ENCODE data around the gene SH3BGRL2.

SH3BGRL2 gene

DNA sequence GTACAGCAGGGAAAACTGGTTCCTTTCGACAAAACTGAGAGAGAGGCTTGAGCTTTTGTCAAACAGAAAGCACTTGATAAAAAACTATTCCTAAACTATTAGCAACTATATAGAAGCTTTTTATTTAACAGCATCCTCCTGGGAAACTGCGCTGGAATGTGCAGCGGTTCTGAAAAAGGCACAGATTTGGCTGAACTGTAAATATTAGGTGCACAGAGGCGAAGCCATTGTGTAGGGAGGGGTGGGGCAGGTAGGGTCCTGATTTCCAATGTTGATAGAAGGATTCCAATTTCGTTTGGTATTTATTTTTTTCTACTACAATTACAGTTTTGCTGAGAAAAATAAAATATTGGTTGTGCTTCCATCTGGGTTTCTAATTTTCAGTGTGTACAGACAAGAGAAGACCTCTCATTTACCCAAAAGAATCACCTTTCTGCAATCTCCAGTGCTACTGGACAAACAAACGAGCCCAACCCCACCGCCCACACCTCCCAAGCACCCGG is 698 bp upstream of the SH3BGRL2 start:
- Histone ChIP-seq H3K4me3 (ENCODE audit: low read length in 2 of 2) (peak overlapping the region; percentile 74 to 77), H3K9ac (ENCODE audit: low read length in 2 of 2) (peak overlapping the region; percentile 14 to 64), H3K9me3 (ENCODE audit: control insufficient read depth in 2 of 2, low read length in 2 of 2) (no peaks in the 10 kb centered on the region), H3K27ac (ENCODE audit: low read length) (no peak overlapping the region), H3K27me3 (ENCODE audit: control insufficient read depth in 1 of 2, insufficient read depth in 2 of 2, low read length in 2 of 2) (no peaks in the 10 kb centered on the region), H3K36me3 (ENCODE audit: control insufficient read depth in 2 of 2, insufficient read depth in 2 of 2, low read length in 2 of 2) (no peaks in the 10 kb centered on the region), H3K4me1 (ENCODE audit: control insufficient read depth, insufficient read depth, low read length) (peaks cover 6% of the 10 kb centered on the region)

DNA sequence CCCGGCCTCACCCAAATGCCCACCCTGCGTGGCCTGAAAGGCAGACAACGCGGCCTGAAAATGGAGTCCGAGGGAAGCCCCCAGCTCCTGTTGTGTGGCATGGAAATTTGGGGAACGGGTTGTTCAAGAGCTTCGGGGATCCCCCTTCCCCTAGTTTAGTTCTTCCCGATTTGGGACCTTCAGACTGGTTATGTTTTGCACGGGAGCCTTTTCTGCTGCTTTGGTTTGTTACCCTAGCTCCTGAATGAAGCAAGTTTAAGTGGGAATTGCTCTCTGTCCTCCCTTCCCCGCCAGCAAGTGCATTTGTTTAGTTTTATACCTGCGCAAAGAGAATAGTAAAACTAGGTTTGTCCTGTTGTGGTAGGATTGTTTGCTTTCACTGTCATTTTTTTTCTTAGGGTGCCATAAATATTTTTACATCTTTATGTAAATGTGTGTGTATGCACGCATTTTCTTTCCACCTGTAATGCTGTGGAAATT is 604 bp downstream of the SH3BGRL2 start:
- Histone ChIP-seq H3K27me3 (ENCODE audit: control insufficient read depth in 1 of 2, insufficient read depth in 2 of 2, low read length in 2 of 2) (no peaks in the 10 kb centered on the region), H3K36me3 (ENCODE audit: control insufficient read depth in 2 of 2, insufficient read depth in 2 of 2, low read length in 2 of 2) (no peaks in the 10 kb centered on the region), H3K9ac (ENCODE audit: low read length in 2 of 2) (peak overlapping the region in 1 of 2 donors; percentile 64), H3K4me1 (ENCODE audit: control insufficient read depth, insufficient read depth, low read length) (peaks cover 6% of the 10 kb centered on the region), H3K27ac (ENCODE audit: low read length) (no peak overlapping the region), H3K9me3 (ENCODE audit: control insufficient read depth in 2 of 2, low read length in 2 of 2) (no peaks in the 10 kb centered on the region), H3K4me3 (ENCODE audit: low read length in 2 of 2) (peak overlapping the region; percentile 74 to 77)

DNA sequence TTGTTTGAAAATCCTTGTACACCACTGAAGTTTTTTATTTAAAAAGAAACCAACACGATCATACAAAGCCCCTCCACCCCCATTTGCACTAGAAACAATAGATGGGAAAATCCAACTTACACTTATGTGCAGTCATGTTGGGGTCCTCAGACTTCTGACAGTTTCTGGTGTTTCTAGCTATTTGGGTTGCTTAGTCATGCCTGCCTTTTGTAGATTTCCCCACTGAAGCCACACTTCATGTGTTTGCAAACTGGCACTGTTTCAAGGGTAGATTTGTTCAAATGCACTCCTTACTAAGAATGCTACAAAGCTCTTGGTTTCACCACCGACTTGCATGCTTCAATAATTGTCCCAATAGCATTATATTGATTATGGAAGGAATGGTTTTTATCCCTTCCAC is 1.5 kb downstream of the SH3BGRL2 start:
- H3K9me3 ChIP-seq (ENCODE audit: control insufficient read depth in 2 of 2, low read length in 2 of 2) = no peaks in the 10 kb centered on the region
- no peak overlapping the region for H3K9ac ChIP-seq (ENCODE audit: low read length in 2 of 2)
- H3K4me1 ChIP-seq (ENCODE audit: control insufficient read depth, insufficient read depth, low read length) = peaks cover 6% of the 10 kb centered on the region
- no peaks in the 10 kb centered on the region for H3K36me3 ChIP-seq (ENCODE audit: control insufficient read depth in 2 of 2, insufficient read depth in 2 of 2, low read length in 2 of 2)
- H3K27ac ChIP-seq (ENCODE audit: low read length) = no peak overlapping the region
- H3K27me3 ChIP-seq (ENCODE audit: control insufficient read depth in 1 of 2, insufficient read depth in 2 of 2, low read length in 2 of 2) = no peaks in the 10 kb centered on the region
- H3K4me3 ChIP-seq (ENCODE audit: low read length in 2 of 2) = no peak overlapping the region

DNA sequence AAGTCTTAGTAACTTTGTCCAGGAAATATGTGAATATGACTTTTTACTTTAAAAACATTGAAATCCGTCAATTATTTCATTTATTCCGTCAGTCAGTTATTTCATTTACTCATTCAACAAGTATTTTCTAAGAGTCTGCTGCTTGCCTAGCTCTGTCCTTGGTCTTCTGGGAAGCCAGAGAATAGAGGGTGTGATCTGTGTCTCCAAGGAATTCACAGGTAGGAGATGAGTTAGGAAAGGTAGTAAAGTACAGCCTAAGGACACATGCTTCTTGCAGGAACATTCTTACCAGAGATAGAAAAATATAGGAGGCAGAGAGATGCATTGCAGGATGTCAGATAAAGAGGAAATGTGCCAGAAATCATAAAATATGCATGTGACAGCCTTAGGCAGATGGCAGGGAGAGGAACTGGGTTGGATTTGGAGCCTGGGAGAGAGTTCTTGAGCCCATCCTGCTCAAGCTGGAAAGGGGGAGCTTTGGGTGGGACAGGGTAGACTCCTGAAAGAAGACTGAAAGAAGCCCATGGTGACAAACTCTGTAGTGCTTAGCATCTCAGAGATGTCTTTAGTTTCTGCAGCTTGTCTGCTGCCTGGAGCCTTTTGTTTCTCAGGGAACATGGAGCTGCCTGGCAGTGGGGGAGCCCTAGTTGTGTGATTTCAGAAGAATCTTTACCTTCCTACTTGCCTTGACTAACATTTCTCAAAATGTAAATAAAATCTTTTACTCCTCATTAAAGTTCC is 3.5 kb downstream of the SH3BGRL2 start:
- Histone ChIP-seq H3K9me3 (ENCODE audit: control insufficient read depth in 2 of 2, low read length in 2 of 2) (no peaks in the 10 kb centered on the region), H3K4me3 (ENCODE audit: low read length in 2 of 2) (no peak overlapping the region), H3K4me1 (ENCODE audit: control insufficient read depth, insufficient read depth, low read length) (peaks cover 6% of the 10 kb centered on the region), H3K9ac (ENCODE audit: low read length in 2 of 2) (no peak overlapping the region), H3K36me3 (ENCODE audit: control insufficient read depth in 2 of 2, insufficient read depth in 2 of 2, low read length in 2 of 2) (no peaks in the 10 kb centered on the region), H3K27ac (ENCODE audit: low read length) (no peak overlapping the region), H3K27me3 (ENCODE audit: control insufficient read depth in 1 of 2, insufficient read depth in 2 of 2, low read length in 2 of 2) (no peaks in the 10 kb centered on the region)

DNA sequence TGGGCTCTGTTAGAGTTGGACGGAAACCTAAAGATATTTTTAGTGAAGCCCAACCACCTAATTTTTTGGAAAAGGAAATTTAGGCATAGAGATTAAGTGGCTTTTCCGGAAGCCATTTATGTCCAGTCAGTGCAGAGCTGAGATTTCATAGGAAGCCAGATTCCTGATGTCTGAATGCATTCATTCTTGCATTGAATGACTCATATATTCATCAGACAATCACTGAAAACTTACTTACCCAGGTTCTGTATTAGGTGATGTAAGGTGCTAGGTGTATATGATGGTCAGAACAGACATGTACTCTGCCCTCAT is 4.1 kb downstream of the SH3BGRL2 start:
- Histone ChIP-seq H3K36me3 (ENCODE audit: control insufficient read depth in 2 of 2, insufficient read depth in 2 of 2, low read length in 2 of 2) (no peaks in the 10 kb centered on the region), H3K9me3 (ENCODE audit: control insufficient read depth in 2 of 2, low read length in 2 of 2) (no peaks in the 10 kb centered on the region)

DNA sequence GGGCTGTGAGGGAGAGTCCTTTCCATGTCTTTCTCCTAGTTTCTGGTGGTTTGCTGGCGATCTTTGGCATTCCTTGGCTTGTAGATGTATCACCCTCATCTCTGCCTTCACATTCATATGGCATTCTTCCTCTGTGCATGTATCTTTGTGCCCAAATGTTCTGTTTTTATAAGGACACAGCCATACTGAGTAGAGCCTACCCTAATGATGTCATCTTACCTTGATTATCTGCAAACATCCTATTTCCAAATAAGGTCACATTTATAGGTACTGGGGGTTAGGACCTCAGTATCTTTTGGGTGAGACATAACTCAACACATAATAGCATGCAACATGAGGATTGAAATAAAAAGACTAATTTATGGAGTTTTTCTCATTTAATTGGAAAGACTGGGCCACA is 5.5 kb downstream of the SH3BGRL2 start:
- Histone ChIP-seq H3K4me1 (ENCODE audit: control insufficient read depth, insufficient read depth, low read length) (peaks cover 1% of the 10 kb centered on the region), H3K36me3 (ENCODE audit: control insufficient read depth in 2 of 2, insufficient read depth in 2 of 2, low read length in 2 of 2) (no peaks in the 10 kb centered on the region), H3K27me3 (ENCODE audit: control insufficient read depth in 1 of 2, insufficient read depth in 2 of 2, low read length in 2 of 2) (no peaks in the 10 kb centered on the region), H3K4me3 (ENCODE audit: low read length in 2 of 2) (no peak overlapping the region), H3K9me3 (ENCODE audit: control insufficient read depth in 2 of 2, low read length in 2 of 2) (no peaks in the 10 kb centered on the region), H3K9ac (ENCODE audit: low read length in 2 of 2) (no peak overlapping the region), H3K27ac (ENCODE audit: low read length) (no peak overlapping the region)

More for the DNA sequence above, 4.1 kb downstream of the SH3BGRL2 start:
- H3K4me1 ChIP-seq (ENCODE audit: control insufficient read depth, insufficient read depth, low read length) = peaks cover 6% of the 10 kb centered on the region
- no peak overlapping the region for H3K27ac ChIP-seq (ENCODE audit: low read length)
- no peaks in the 10 kb centered on the region for H3K27me3 ChIP-seq (ENCODE audit: control insufficient read depth in 1 of 2, insufficient read depth in 2 of 2, low read length in 2 of 2)
- H3K4me3 ChIP-seq (ENCODE audit: low read length in 2 of 2) = no peak overlapping the region
- H3K9ac ChIP-seq (ENCODE audit: low read length in 2 of 2) = no peak overlapping the region

DNA sequence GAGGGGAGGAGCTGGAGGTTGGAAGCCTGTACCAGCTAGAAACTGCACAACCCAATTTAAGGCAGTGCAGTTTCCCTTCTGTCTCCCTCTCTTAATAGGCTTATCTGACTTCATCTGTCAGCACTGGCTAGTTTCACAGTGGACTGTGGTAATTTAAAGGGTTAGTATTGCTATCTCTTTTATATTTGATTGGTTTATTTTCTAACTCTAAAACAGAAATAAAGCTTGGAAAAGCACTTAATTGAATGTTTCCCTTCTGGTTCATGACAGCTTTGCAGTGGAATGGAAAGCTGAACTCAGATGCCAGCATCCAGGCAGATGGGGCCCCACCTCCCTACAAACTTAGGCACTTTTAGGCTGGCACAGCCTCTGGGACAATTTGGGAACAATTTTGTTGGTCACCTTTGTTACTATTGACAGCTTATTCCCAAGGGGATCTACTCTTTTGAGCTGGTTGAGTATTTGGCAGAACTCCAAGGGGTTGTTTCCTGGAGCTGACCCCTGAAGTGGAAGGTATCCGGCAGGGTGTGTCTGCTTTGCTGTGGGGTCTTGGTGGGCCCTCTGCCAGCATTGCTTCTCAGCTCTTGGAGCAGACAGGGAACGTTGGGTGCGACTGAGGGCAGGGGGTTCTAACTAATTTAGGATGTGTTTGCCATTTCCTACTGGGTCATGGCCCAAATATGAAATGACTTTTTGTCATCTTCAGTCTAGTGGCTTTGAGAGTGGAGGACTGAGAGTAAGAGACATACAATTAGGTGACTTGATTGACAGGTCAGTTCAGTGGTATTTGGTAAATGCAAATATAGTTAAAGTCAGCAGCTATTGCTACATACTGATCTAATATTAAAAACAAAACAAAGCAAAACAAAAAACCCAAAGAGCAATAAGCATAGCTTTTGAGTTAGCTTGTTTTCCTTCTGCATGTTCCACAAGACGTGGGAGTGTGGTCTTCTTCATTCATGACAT is 9.3 kb downstream of the SH3BGRL2 start:
- H3K9ac ChIP-seq (ENCODE audit: low read length in 2 of 2) = no peak overlapping the region
- no peaks in the 10 kb centered on the region for H3K36me3 ChIP-seq (ENCODE audit: control insufficient read depth in 2 of 2, insufficient read depth in 2 of 2, low read length in 2 of 2)
- H3K27me3 ChIP-seq (ENCODE audit: control insufficient read depth in 1 of 2, insufficient read depth in 2 of 2, low read length in 2 of 2) = no peaks in the 10 kb centered on the region
- no peak overlapping the region for H3K4me3 ChIP-seq (ENCODE audit: low read length in 2 of 2)
- H3K9me3 ChIP-seq (ENCODE audit: control insufficient read depth in 2 of 2, low read length in 2 of 2) = no peaks in the 10 kb centered on the region
- H3K27ac ChIP-seq (ENCODE audit: low read length) = no peak overlapping the region
- H3K4me1 ChIP-seq (ENCODE audit: control insufficient read depth, insufficient read depth, low read length) = no peaks in the 10 kb centered on the region

DNA sequence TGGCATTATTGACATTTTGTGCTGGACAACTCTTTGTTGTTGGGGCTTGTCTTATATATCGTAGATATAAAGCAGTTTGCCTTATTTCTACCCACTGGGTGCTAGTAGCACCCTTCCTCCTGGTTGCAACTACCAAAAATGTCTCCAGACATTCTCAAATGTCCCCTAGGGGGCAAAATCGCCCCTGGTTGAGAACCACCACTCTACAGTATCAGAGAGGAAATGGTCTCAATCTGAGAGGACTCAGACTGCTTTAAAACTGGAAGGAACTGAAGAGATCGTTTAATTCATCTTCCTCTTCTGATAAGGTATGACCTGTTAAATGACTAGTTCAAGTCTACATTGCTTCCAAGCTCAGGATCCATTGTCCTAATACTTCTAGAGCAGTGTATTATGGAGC is 14.9 kb downstream of the SH3BGRL2 start:
- Histone ChIP-seq H3K36me3 (ENCODE audit: control insufficient read depth in 2 of 2, insufficient read depth in 2 of 2, low read length in 2 of 2) (no peaks in the 10 kb centered on the region), H3K9ac (ENCODE audit: low read length in 2 of 2) (no peak overlapping the region), H3K27ac (ENCODE audit: low read length) (no peak overlapping the region), H3K4me3 (ENCODE audit: low read length in 2 of 2) (no peak overlapping the region), H3K4me1 (ENCODE audit: control insufficient read depth, insufficient read depth, low read length) (no peaks in the 10 kb centered on the region), H3K9me3 (ENCODE audit: control insufficient read depth in 2 of 2, low read length in 2 of 2) (no peaks in the 10 kb centered on the region), H3K27me3 (ENCODE audit: control insufficient read depth in 1 of 2, insufficient read depth in 2 of 2, low read length in 2 of 2) (no peaks in the 10 kb centered on the region)

DNA sequence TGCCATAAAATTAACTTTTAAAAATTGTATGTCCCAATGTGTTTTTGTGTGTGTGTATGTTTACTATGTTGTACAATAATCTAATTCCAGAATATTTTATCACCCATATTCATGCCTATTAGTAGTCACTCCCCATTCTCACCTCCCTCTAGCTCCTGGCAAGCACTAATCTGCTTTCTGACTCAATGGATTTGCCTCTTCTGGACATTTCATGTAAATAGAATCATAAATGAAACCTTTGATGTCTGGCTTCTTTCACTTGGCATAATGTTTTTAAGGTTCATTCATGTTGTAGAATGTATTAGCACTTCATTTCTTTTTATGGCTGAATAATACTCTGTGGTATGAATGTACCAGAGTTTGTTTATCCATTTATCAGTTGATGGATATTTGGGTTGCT is 15.4 kb downstream of the SH3BGRL2 start:
- Histone ChIP-seq H3K9me3 (ENCODE audit: control insufficient read depth in 2 of 2, low read length in 2 of 2) (no peaks in the 10 kb centered on the region), H3K27ac (ENCODE audit: low read length) (no peak overlapping the region), H3K36me3 (ENCODE audit: control insufficient read depth in 2 of 2, insufficient read depth in 2 of 2, low read length in 2 of 2) (no peaks in the 10 kb centered on the region), H3K9ac (ENCODE audit: low read length in 2 of 2) (no peak overlapping the region), H3K27me3 (ENCODE audit: control insufficient read depth in 1 of 2, insufficient read depth in 2 of 2, low read length in 2 of 2) (no peaks in the 10 kb centered on the region), H3K4me3 (ENCODE audit: low read length in 2 of 2) (no peak overlapping the region), H3K4me1 (ENCODE audit: control insufficient read depth, insufficient read depth, low read length) (no peaks in the 10 kb centered on the region)

DNA sequence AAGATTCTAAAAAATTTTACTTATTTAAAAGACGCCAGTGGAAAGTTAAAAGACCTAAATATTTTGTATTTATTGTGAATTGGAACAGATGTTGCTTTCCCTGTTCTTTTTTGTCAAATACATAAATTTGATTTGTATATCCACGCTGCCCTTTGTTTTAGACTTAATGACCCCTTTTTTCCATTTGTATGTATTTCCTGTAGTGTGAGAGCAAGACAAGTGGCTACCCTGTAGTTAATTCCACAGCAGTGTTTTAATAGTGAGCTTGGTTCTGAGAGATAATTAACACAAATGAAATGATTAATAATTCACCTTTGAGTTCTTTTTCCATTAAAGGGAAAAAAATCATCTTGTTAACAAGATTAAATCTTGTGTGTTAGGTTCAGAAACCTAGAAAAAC is 16.6 kb downstream of the SH3BGRL2 start:
- Histone ChIP-seq H3K9ac (ENCODE audit: low read length in 2 of 2) (no peak overlapping the region), H3K9me3 (ENCODE audit: control insufficient read depth in 2 of 2, low read length in 2 of 2) (no peaks in the 10 kb centered on the region), H3K36me3 (ENCODE audit: control insufficient read depth in 2 of 2, insufficient read depth in 2 of 2, low read length in 2 of 2) (no peaks in the 10 kb centered on the region)

More for the DNA sequence above, 16.6 kb downstream of the SH3BGRL2 start:
- H3K4me3 ChIP-seq (ENCODE audit: low read length in 2 of 2) = no peak overlapping the region
- no peak overlapping the region for H3K27ac ChIP-seq (ENCODE audit: low read length)
- no peaks in the 10 kb centered on the region for H3K4me1 ChIP-seq (ENCODE audit: control insufficient read depth, insufficient read depth, low read length)
- H3K27me3 ChIP-seq (ENCODE audit: control insufficient read depth in 1 of 2, insufficient read depth in 2 of 2, low read length in 2 of 2) = no peaks in the 10 kb centered on the region

Measured in stomach smooth muscle (tissue), 2 donors.